GM12891 (cell line): Measurements from ENCODE around the gene BRF1.

Experiments
- POLR2A ChIP-seq: IDR thresholded peaks from 2 replicates; pipeline ENCODE4 v1.6.1; 2011; ENCODE audit warnings: low read depth, low read length, control low read depth
- POLR2AphosphoS5 ChIP-seq: IDR thresholded peaks from 2 replicates; pipeline ENCODE4 v1.6.1; 2011; ENCODE audit warnings: low read depth, low read length, control low read depth
- SPI1 ChIP-seq: IDR thresholded peaks from 2 replicates; pipeline ENCODE4 v1.6.1; 2011; ENCODE audit warnings: low read depth, low read length, control low read depth
- TAF1 ChIP-seq: IDR thresholded peaks from 2 replicates; pipeline ENCODE4 v1.6.1; 2011; ENCODE audit warnings: low read depth, low read length, control low read depth

DNA sequence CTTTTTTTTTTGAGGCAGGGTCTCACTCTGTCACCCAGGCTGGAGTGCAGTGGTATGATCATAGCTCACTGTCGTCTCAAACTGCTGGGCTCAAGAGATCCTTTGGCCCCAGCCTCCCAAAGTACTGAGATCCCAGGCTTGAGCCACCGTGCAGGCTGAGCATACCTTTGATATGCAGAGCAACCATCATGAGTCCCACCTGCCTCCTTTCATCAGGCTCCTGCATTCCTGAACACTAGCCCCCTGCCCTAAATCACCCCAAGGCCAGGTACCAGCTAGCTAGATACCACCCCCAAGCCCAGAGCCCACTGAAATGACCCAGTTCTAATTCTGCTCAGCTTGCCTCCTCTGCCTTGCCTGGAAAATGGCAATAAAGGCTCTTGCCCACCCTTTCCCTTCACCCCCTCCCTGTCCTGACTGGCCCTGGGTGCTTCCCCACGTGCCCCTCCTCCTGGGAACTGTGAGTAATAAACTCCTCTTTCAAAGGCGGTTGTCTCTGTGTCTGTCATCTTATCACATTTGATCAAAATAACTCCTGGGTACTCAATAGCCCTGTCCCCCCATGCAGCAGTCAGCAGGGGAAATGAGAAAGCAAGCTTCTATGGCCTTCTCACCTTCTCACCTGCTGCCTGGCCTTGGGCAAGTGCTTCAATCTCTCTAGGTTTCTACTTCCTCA, 6.4 kb upstream of the BRF1 start:
- TF ChIP-seq POLR2AphosphoS5 = no peak
- TF ChIP-seq POLR2A = no peak
- no peak for TF ChIP-seq TAF1
- TF ChIP-seq SPI1 = no peak
